ENCODE data around the gene UBAC2.

GRCh38 chr13:99281811-99282263 is 81.2 kb downstream of the UBAC2 start:
- no peak for TF ChIP-seq POLR2A (IDR thresholded peaks at IDR 0.05)
- TF ChIP-seq, protein P1, sequence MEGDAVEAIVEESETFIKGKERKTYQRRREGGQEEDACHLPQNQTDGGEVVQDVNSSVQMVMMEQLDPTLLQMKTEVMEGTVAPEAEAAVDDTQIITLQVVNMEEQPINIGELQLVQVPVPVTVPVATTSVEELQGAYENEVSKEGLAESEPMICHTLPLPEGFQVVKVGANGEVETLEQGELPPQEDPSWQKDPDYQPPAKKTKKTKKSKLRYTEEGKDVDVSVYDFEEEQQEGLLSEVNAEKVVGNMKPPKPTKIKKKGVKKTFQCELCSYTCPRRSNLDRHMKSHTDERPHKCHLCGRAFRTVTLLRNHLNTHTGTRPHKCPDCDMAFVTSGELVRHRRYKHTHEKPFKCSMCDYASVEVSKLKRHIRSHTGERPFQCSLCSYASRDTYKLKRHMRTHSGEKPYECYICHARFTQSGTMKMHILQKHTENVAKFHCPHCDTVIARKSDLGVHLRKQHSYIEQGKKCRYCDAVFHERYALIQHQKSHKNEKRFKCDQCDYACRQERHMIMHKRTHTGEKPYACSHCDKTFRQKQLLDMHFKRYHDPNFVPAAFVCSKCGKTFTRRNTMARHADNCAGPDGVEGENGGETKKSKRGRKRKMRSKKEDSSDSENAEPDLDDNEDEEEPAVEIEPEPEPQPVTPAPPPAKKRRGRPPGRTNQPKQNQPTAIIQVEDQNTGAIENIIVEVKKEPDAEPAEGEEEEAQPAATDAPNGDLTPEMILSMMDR (IDR thresholded peaks at IDR 0.05) = no peak
